SK-MEL-5 (cell line): ENCODE measurements around the gene EPHA4. TPM values are rescaled to one million over a fixed set of nuclear protein-coding genes. Genes with fewer than 3 reads are reported as not detected.

Experiments used
- DNase-seq: peaks from one replicate; pipeline ENCODE4 v3.0.0-alpha.2; 2016; ENCODE audit warnings: low read depth, low spot score
- in situ Hi-C: cut with HindIII; loops from 2 replicates; pipeline ENCODE4 v1.10.0; 2016; ENCODE audit warnings: low sequenced_read_pairs, high pct_unique_total_duplicates, low pct_unique_long_range_greater_than_20kb
- total RNA-seq: library from RNA; depleted of rRNA; stranded (reverse); fragments of >200 nt; shearing (Covaris generic); gene quantifications from 2 replicates; pipeline ENCODE4 v1.2.3, GENCODE V29; 2014

The EPHA4 gene
- total RNA-seq, 1 experiment from 2014 or later: 42.4 TPM

DNA sequence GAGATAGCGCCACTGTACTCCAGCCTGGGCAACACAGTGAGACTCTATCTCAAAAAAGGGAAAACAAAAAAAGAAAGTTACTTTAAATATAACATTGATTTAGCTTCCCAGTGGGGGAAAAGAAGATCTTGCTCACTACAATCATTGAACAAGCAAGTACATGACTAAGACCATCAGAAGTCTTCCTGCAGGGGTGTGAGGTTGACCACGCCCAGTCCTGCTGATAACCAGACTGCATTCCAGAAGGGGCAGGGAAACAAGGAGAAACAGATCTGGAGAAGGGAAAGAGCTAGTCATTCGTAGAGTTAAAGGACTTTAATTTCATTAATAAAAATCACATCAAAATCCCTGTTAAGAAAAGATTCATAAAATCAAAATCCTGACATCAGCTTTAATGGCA is 77.5 kb downstream of the EPHA4 start:
- in situ Hi-C loops: no loop called here
- DNase-seq: no peak

GRCh38 chr2:221493391-221493790 is 78.7 kb downstream of the EPHA4 start:
- DNase-seq: no peak
- in situ Hi-C loops: no loop called here

GRCh38 chr2:221492636-221493035 is 79.5 kb downstream of the EPHA4 start:
- in situ Hi-C loops: no loop called here
- no peak for DNase-seq

DNA sequence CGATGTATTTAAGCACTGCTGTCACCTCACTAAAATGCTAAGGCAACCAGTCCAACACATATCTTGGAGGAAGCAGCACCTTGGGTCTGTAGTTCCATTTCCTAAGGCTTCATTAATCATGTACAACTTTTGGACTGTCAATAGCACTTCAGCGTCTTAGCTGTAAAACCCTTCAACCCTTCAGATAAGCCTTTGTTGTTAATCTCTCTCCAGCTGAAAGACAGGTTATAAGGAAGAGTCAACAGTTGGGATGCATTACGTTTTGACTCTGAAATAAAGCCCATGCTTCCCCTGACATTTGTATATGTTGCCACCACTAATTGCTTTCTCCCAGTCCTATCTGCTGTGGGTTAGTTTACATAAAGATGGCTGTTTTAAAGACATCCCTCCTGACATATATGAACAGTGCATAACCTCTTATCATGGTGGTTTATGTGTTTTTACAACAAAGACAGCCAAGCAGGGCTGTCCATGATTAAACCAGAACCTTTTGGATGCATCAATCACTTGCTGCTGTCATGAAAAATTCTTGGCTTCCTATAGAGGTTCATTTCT is 81.5 kb downstream of the EPHA4 start:
- in situ Hi-C loops: no loop called here

GRCh38 chr2:221488136-221488807 is 83.8 kb downstream of the EPHA4 start:
- in situ Hi-C loops: no loop called here
- DNase-seq: no peak

More for the DNA sequence above, 81.5 kb downstream of the EPHA4 start:
- no peak for DNase-seq

- no peak for DNase-seq
- in situ Hi-C loops: no loop called here
Measured at GRCh38 chr2:221486106-221486505, 86.0 kb downstream of the EPHA4 start.

DNA sequence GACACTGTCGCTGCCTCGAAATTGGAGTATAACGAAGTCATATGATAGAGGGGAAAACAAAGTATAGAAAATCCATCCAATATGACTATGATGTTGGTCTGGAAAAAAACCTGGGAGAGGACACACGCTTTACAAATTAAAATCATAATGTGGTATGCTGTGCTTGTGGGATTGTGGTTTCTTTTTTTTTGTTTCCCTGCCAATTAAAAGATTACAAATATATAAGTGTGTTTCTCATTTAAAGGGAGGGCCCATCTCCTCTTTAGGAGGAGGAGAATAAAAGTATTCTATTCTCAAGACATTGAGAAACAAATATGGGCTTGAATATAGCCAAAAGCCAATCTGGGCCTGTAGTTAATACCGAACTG is 86.6 kb downstream of the EPHA4 start:
- no peak for DNase-seq
- in situ Hi-C loops: no loop called here

DNA sequence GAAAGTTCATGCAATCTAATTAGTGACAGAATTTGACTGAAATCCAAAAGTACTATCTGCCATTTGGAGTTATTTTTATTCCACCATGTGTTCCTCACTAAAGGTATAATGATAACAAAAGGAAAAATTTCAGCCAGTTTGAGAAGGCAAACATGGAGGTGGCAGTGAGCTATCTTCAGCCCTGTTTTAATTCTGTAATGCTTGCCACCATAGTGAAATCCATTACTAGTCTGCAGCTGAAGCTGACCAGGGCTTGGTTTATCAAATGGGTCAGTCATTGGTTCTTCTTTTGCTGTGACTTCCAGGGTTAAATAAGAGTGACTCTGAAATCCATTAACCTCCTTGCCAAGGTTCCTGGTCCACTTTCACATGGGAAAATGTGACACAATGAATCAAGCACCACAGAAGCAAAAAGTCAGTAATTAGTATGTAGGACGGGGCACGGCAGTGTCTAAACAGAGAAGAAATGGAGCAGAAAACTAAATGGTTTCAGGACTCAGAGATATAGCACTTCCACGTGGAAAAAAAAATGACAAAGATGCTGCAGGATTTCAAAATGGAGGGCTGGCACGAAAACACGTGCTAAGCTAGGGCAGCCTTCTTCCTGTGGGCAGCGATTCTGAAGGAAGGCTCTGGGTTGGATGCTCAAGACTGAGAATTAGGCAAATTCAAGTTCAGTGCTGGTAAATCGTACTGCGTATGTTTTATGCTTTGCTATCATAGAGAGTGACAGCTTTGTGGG is 87.2 kb downstream of the EPHA4 start:
- in situ Hi-C loops: no loop called here
- no peak for DNase-seq

DNA sequence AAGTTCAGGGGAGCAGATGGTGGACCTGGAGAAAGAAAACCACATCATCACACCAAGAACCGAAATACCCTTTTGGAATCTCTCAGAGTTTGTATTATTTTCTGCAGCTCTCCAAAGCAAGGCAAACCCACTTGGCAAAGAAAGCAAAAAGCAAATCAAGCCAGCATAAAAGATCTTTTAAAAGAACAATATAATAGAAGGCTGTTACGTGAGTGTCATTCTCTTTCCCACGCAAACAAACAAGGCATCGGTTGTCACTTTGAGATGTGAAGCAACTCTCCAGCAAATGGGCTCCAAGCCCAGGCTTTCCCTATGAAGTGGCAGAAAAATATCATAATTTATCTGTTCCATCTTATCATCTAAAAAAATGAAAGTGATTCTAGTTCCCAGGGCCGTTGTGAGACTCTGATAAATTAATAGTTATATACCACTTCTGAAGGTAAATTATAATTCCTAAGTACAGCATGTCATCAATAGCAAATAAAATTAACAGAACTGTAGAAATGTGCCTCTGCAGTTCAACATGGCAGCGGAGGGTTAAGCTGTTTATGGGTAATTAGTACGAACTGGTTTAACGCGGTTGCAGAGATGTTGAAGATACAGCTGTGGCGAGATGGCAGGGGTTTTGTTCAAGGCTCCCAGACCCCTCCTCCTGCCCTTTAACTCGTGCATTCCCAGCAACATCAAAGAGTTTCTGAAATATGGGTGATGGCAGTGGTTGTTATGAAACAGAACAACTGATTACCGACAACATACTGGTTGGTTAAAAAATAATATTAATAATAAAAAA is 89.2 kb downstream of the EPHA4 start:
- DNase-seq: no peak
- in situ Hi-C loops: no loop called here

GRCh38 chr2:221480821-221481220 is 91.3 kb downstream of the EPHA4 start:
- in situ Hi-C loops: no loop called here
- no peak for DNase-seq

DNA sequence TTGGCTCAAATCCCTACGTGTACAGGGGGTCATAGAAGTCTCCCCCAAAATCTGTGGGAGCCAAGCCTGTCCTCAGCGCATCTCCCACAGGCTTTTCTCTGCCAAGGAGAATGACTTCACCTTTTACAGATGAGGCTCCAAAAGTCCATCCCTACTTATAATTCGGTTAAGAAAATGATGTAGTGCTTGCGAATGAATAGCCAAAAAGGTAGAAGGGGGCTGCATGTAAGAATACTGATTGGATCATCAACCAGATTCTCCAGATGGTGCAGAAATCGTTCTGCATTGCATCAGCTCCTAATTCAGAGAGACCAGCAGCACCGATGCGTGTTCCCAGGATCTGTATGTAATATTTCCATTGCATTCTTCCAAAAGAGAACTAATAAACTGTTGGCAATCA is 91.9 kb downstream of the EPHA4 start:
- no peak for DNase-seq
- in situ Hi-C loops: no loop called here

DNA sequence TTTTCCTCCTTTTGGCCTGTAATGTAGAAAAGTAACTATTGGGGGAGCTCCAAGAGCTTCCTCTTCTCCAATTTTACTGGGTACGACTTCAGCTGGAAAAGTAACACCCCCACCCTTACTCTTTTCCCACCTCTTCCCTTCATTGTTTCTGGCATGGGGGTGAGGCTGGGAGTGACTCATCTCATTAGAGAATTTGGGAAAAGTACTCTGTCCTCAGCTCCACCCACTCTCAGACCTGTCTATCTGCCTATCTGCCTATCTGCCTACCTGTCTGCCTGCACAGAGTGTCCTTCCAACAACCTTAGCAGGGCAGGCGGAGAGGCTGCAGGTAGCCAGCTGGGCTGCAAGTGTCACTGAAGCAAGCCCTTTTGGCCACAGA is 93.6 kb downstream of the EPHA4 start:
- in situ Hi-C loops: no loop called here
- DNase-seq: no peak

DNA sequence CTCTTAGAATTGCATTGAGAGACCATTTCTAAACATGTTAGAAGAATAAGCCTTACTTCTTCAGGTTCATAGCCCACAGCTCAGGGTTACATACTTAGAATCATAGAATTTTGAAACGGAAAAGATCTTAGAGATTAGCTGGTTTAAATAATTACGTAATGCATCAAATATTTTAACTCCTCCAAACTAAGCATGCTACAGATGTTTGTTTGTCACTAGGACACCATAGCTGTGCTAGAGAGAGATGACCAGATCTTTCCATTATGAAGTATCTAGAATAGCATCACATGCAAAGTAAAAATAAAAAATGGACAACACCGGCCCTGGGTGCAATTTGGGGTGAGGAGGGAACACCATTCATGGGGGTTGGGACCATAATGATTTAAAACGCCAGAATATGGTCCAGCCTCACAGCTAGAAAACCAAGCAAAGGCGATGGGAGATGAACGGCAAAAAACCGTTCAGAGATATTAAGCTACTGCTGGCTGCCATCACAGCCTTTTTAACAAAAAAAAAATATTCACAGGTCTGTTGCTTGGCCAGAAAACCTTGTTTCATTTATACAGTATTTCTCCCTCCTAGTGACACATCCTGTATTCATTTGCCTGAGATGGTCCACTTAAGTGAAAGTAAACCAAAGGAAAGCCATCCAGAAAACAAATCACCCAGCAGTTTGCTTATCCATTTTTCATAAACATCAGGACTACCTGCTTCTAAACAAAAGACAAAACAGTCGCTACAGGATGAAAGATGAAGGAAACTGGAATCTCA is 94.2 kb downstream of the EPHA4 start:
- no peak for DNase-seq
- in situ Hi-C loops: no loop called here

- DNase-seq: no peak
- in situ Hi-C loops: no loop called here
Measured at GRCh38 chr2:221476195-221476594, 95.9 kb downstream of the EPHA4 start.

DNA sequence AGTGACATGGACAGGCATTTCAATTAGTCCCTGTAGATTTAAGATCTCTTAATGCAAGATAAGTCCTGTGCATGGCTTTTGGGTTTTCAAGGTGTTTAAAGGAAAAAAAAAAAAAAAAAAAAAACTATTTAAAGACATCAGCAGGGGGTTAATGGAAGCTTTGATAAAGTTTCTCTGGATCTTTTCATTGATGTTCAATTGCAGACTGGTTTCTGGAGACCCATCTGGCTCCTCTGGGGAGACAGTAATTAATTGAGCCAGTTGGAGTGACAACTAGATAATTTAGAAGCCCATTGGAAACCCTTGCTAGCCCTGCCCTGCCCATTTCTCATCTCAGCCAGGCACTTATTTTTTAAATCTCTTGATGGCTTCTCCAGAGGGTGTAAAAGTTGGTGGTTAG is 98.7 kb downstream of the EPHA4 start:
- no peak for DNase-seq
- in situ Hi-C loops: no loop called here

DNA sequence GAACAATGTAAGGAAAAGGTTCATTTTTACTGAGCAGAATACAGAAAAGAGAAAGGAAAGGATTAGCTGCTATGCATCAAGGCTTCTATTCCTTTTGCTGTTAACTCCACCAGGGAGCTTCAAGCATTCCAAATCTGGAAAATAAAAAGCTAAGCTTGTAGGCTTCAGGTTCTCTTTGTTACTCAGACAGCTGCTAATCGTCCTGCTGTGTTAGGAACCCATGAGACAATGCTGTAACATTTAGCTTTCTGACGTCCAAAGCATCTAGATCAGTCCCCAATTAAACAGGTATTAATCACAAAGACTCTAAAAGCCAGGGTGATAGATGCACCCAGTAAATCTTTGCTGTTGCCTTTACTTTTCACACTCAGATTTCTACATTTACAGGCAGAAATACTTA is 103.8 kb downstream of the EPHA4 start:
- in situ Hi-C loops: no loop called here

GRCh38 chr2:221467610-221468009 is 104.5 kb downstream of the EPHA4 start:
- no peak for DNase-seq
- in situ Hi-C loops: no loop called here

More for the DNA sequence above, 103.8 kb downstream of the EPHA4 start:
- no peak for DNase-seq

- in situ Hi-C loops: no loop called here
Measured at GRCh38 chr2:221466744-221467143, 105.4 kb downstream of the EPHA4 start.

More at GRCh38 chr2:221466744-221467143, 105.4 kb downstream of the EPHA4 start:
- DNase-seq: no peak
